Stimulated activated naive CD8-positive, alpha-beta T cell treated with anti-CD3 and anti-CD28 coated beads, Interleukin-15, Interleukin-2, amounts not matched to agents 100 ng/mL and 50 ng/mL, for 24 hours (primary cell): ENCODE data around the gene TYMP.

ENCODE experiments used
- H3K27ac Mint-ChIP-seq: one replicate; pipeline ENCODE4 v1.8.0; 2021; ENCODE audit warnings: mild to moderate bottlenecking, mixed read lengths
- H3K27me3 Mint-ChIP-seq: one replicate; pipeline ENCODE4 v1.8.0; 2021; ENCODE audit warnings: mixed read lengths
- H3K36me3 Mint-ChIP-seq: one replicate; pipeline ENCODE4 v1.8.0; 2021; ENCODE audit warnings: low read depth, mixed read lengths
- H3K4me1 Mint-ChIP-seq: one replicate; pipeline ENCODE4 v1.8.0; 2021; ENCODE audit warnings: low read depth, mixed read lengths
- H3K4me3 Mint-ChIP-seq: one replicate; pipeline ENCODE4 v1.8.0; 2021; ENCODE audit warnings: mild to moderate bottlenecking, mixed read lengths
- H3K9me3 Mint-ChIP-seq: one replicate; pipeline ENCODE4 v1.8.0; 2021; ENCODE audit warnings: mixed read lengths

The TYMP gene

DNA sequence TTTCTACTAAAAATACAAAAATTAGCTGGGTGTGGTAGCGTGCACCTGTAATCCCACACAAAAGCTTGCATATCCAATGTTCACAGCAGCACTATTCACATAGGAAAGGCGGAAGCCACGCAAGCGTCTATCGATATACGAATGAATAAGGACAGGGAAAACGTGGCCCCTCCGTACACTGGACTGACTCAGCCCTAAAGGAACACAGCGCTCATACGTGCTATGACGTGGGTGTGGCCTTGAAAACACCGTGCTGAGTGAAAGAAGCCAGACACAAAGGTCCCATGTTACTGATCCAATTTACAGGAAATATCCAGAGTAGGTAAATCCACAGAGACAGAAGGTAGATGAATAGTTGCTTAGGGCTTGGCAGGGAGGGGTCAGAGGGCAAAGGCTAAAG is 29.4 kb downstream of the TYMP start:
- Mint-ChIP-seq H3K27me3 (no peaks in the 10 kb centered on the region), H3K27ac (no peak overlapping the region), H3K36me3 (no peaks in the 10 kb centered on the region), H3K4me3 (no peak overlapping the region), H3K4me1 (no peaks in the 10 kb centered on the region), H3K9me3 (no peaks in the 10 kb centered on the region)

DNA sequence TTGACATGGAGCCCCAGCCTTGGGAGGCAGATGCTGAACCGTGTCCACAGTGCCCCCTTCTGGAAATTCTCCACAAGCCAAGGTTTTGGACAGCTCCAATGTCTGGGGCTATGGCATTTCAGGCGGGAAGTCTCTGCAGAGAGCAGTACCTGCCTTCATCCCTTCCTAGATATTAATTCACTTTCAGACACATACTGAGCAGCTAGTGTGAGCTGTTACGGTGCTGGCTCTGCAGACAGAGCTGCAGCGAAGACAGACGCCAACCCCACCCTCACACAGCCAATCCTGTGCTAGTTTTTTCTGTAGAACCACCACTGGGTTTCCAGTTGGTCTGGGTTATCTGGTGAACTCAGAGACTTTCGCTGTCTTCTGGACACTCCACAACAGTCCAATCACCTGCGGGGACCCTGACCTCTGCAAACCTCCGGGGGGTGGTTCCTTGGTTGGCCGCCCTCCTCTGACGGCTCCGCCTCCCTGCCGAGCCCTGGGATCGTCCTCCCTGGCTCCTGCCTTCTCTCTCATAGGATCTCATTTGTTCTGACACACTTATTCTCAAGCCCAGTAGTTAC is 31.4 kb downstream of the TYMP start:
- no peaks in the 10 kb centered on the region for H3K36me3 Mint-ChIP-seq
- H3K27me3 Mint-ChIP-seq: no peaks in the 10 kb centered on the region
- no peaks in the 10 kb centered on the region for H3K4me1 Mint-ChIP-seq
- no peaks in the 10 kb centered on the region for H3K9me3 Mint-ChIP-seq
- no peak overlapping the region for H3K4me3 Mint-ChIP-seq
- H3K27ac Mint-ChIP-seq: no peak overlapping the region

DNA sequence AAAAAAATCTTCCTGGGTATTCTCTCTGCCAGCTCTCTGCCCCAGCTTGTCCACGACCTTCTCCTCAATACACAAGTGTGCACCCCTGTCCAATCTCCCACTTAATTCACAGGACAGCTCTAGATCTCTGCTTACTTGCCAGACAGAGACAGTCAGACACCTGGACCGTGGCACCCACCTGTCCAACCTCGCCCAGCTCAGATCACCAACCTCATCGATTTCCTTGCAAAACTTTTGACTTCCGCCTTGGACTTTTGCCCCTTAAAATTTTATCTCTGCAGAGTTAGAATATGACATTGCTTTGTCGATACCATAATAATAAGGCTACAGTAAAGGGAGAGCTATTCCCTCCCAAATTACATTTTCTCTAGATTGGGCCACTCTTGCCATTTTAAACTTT is 32.7 kb downstream of the TYMP start:
- no peaks in the 10 kb centered on the region for H3K4me1 Mint-ChIP-seq

DNA sequence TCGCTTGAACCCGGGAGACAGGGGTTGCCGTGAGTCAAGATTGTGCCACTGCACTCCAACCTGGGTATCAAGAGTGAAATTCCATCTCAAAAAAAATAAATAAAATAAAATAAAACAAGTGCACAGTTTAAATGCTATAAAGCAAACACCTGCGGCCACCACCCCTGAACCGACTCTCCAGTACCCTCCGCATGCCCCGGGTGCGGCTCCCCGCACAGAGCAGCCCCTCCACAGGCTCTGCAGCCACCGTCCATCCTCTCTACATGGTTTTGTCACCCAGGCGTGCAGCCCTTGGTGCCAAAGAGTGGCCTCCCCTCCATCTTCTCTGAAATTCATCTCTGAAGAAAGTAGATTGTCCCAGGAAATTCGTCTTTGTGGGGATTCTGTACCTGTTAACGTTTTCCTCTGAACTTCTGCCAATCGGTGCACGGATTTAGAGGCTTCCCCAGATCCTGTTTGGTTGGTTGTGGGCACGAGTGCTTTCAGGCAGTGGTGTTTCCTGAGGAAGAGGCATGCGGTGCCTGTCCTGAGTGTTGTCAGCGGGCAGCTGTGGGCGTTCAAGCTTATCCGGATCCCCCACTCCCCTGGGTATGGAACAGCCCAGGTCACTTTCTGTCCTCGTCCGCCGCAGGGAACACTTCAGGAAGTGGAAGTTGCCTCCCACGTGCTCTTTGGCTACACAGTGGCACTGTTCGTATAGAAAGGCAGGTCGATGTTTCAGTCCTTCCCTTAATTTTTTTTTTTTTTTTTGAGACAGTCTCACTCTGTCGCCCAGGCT is 39.1 kb downstream of the TYMP start:
- no peaks in the 10 kb centered on the region for H3K9me3 Mint-ChIP-seq
- H3K27ac Mint-ChIP-seq: peak overlapping the region; percentile 78
- H3K4me3 Mint-ChIP-seq: peak overlapping the region; percentile 33
- no peaks in the 10 kb centered on the region for H3K27me3 Mint-ChIP-seq
- H3K36me3 Mint-ChIP-seq: no peaks in the 10 kb centered on the region
- H3K4me1 Mint-ChIP-seq: peaks cover 7% of the 10 kb centered on the region

More for the DNA sequence above, 32.7 kb downstream of the TYMP start:
- no peaks in the 10 kb centered on the region for H3K36me3 Mint-ChIP-seq
- H3K4me3 Mint-ChIP-seq: no peak overlapping the region
- H3K27me3 Mint-ChIP-seq: no peaks in the 10 kb centered on the region
- no peaks in the 10 kb centered on the region for H3K9me3 Mint-ChIP-seq
- no peak overlapping the region for H3K27ac Mint-ChIP-seq

DNA sequence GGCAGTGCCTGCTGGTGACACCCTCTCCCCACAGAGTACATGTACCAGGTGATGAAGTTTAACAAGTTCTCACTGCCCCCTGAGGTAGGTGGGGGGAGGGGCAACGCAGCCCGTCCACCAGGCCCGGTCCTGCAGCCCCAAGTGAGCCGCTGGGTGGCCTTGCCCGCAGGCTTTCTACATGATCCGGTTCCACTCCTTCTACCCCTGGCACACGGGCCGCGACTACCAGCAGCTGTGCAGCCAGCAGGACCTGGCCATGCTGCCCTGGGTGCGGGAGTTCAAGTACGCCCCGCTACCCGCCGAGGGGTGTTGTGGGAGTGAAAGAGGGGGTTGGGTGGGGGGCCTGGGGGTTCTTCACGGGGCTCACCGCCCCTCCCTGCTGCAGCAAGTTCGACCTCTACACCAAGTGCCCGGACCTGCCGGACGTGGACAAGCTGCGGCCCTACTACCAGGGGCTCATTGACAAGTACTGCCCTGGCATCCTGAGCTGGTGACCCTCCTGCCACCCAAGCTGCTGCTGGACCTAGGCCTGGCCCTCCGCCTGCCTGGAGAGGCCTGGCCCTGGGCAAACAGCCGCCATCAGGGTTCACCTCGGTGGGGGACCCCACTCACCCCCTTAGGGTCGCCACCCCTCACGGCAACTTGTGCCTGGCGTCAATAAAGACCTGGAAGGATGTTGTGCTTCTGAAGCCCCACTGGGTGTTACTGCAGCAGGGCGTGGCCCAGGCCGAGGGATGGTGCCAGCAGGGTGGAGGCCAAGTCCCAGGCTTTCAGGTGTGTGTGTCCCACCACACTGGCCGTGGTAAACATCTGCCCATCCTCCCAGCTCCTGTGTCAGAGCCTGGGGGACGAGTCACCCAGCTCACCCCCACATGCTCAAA is 40.2 kb downstream of the TYMP start:
- Mint-ChIP-seq H3K27ac (no peak overlapping the region), H3K4me1 (peaks cover 7% of the 10 kb centered on the region), H3K4me3 (no peak overlapping the region), H3K9me3 (no peaks in the 10 kb centered on the region), H3K36me3 (no peaks in the 10 kb centered on the region), H3K27me3 (no peaks in the 10 kb centered on the region)

DNA sequence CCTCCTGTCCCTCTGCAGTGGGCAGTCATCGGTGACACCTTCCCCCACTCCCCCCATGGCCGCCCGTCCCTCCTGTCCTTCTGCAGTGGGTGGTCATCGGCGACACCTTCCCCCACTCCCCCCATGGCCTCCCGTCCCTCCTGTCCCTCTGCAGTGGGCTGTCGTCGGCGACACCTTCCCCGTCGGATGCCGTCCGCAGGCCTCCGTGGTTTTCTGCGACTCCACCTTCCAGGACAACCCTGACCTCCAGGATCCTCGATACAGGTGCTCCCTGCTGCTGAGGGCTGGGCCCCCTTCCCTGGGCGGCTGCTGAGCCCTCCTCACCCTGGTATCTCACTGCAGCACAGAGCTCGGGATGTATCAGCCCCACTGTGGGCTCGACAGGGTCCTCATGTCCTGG is 40.9 kb downstream of the TYMP start:
- Mint-ChIP-seq H3K27ac (no peak overlapping the region), H3K27me3 (no peaks in the 10 kb centered on the region), H3K9me3 (no peaks in the 10 kb centered on the region), H3K36me3 (no peaks in the 10 kb centered on the region), H3K4me1 (peaks cover 7% of the 10 kb centered on the region), H3K4me3 (no peak overlapping the region)

DNA sequence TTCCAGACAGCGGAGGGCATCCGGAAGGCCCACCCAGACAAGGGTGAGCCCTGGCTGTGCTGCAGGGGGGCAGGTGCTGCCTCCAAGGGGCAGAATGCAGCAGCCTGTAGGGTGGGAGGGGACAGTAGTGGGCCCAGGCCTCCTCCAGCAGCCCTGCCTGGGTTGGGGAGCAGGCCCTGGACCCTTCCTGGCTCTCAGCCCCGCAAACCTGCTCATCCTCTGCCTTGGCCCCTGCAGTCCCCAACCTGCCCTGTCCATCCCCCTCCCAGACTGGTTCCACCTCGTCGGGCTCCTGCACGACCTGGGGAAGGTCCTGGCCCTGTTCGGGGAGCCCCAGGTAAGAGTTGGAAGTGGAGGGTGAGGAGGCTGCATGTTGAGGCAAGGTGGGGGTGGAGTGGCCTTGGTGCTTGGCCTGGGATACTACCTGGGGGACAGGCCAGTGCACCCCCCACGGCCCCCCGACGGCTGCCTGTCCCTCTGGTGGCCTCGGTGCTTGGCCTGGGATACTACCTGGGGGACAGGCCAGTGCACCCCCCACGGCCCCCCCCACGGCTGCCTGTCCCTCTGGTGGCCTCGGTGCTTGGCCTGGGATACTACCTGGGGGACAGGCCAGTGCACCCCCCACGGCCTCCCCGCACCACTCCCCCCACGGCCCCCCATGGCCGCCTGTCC is 41.7 kb downstream of the TYMP start:
- no peaks in the 10 kb centered on the region for H3K36me3 Mint-ChIP-seq
- no peaks in the 10 kb centered on the region for H3K27me3 Mint-ChIP-seq
- H3K4me3 Mint-ChIP-seq: no peak overlapping the region
- no peak overlapping the region for H3K27ac Mint-ChIP-seq
- H3K4me1 Mint-ChIP-seq: peaks cover 7% of the 10 kb centered on the region
- H3K9me3 Mint-ChIP-seq: no peaks in the 10 kb centered on the region

DNA sequence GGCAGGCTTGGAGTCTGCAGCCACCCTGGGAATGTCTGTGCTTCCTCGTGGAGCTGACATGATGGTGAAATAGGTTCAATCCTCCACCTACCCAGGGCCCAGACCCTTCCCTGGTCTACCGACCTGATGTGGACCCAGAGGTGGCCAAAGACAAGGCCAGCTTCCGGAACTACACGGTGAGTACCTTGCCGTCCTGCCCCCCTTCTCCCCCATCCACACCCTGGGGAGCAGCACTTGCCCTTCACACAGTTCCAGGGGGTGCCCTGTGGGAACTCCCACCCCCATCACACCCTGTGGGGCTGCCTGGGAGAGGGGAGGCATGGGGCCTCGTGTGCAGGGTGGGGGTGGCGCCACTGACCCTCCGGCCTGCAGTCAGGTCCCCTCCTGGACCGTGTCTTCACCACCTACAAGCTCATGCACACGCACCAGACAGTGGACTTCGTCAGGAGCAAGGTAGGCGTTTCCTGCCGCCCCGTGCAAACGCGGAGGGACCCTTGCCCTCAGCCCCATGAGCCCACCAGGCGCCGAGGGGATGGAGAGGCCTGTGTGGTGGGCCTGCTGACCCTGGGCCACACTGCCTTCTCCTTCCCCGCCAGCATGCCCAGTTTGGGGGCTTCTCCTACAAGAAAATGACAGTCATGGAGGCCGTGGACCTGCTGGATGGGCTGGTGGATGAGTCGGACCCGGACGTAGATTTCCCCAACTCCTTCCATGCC is 42.4 kb downstream of the TYMP start:
- no peaks in the 10 kb centered on the region for H3K9me3 Mint-ChIP-seq
- H3K27ac Mint-ChIP-seq: no peak overlapping the region
- H3K36me3 Mint-ChIP-seq: no peaks in the 10 kb centered on the region
- H3K4me3 Mint-ChIP-seq: no peak overlapping the region
- no peaks in the 10 kb centered on the region for H3K27me3 Mint-ChIP-seq
- peaks cover 7% of the 10 kb centered on the region for H3K4me1 Mint-ChIP-seq

DNA sequence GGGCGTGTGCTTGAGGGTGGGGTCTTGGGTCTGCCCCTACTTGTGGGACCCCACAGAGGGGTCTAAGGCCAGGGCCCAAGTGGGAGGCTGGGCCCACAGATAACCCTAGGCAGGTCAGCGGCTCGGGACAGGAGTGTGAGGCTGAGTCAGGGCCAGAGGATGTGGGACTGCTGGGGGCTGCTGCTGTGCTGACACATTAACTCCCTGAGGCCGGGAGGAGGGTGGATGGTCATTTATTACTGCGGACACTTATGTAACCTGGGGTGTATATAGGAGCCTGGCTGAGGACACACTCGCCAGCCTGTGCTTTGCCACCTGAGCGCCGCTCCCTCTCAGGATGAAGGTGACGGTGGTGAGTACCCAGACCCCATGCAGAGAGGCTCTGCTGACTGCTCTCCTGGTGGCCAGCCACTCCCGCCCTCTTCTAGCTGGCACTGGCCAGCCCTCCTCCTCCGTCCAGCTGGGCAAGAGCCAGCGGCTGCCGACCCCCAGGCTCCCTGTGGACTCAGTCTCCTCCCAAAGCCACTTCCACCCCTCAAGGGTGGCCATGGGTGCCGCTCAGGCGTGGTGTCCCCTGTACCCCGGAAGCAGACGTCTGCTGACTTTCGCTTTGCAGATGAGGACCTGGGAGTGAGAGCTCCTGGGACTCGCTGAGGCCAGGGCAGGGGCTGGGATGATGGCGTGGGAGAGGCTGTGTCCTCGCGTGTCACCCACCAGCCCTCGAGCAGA is 43.1 kb downstream of the TYMP start, which contains the start of gene MIOX:
Gene MIOX (plus strand): TSS at position 299 of the 729 bp plus-strand sequence. CDS start 39 bp downstream, at position 338.
- no peaks in the 10 kb centered on the region for H3K27me3 Mint-ChIP-seq
- no peaks in the 10 kb centered on the region for H3K9me3 Mint-ChIP-seq
- H3K27ac Mint-ChIP-seq: no peak within 1 kb of the TSS
- H3K36me3 Mint-ChIP-seq: no peaks in the 10 kb centered on the region
- peaks cover 7% of the 10 kb centered on the region for H3K4me1 Mint-ChIP-seq
- H3K4me3 Mint-ChIP-seq: no peak within 1 kb of the TSS

DNA sequence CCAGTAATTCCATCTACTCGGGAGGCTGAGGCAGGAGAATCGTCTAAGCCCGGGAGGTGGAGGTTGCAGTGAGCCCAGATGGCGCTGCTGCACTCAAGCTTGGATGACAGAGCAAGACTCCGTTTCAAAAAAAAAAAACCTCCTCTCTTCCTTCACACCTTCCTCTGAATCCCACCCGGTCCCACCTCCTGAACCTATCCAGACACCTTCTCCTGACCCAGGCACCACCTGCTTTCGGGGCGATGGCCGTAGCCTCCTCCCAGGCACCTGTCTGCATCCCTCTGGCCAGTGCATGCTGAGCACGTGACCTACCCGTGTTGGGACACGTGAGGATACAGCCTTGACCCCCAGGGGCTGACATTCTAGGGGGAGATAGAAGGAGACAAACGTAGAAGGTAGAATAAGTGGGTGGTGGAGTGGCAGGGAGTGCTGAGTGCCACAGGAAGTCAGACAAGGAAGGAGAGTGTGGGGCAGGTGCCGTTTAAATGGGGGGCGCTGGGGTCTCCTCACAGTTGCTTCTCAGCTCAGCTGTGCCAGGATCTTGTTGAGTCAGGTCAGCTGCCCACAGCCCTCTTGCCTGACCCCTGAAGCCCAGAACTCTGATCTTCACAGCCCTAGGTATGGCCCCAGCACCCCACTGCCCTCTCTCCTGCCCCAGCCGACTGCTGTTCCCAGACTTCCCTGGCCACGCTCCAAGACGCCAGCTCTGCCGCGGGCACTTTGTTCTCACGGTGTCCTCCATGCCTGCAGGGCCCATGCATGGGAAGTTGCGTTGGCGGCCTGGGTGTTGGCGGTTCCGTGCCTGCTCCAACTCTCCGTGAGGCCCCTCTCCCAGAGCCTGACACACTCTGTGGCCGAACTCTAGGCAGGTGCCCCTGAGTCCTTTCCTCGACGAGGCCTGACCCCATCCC is 44.3 kb downstream of the TYMP start:
- H3K36me3 Mint-ChIP-seq: no peaks in the 10 kb centered on the region
- H3K4me3 Mint-ChIP-seq: no peak overlapping the region
- H3K27me3 Mint-ChIP-seq: no peaks in the 10 kb centered on the region
- H3K4me1 Mint-ChIP-seq: no peaks in the 10 kb centered on the region
- no peak overlapping the region for H3K27ac Mint-ChIP-seq
- H3K9me3 Mint-ChIP-seq: no peaks in the 10 kb centered on the region

DNA sequence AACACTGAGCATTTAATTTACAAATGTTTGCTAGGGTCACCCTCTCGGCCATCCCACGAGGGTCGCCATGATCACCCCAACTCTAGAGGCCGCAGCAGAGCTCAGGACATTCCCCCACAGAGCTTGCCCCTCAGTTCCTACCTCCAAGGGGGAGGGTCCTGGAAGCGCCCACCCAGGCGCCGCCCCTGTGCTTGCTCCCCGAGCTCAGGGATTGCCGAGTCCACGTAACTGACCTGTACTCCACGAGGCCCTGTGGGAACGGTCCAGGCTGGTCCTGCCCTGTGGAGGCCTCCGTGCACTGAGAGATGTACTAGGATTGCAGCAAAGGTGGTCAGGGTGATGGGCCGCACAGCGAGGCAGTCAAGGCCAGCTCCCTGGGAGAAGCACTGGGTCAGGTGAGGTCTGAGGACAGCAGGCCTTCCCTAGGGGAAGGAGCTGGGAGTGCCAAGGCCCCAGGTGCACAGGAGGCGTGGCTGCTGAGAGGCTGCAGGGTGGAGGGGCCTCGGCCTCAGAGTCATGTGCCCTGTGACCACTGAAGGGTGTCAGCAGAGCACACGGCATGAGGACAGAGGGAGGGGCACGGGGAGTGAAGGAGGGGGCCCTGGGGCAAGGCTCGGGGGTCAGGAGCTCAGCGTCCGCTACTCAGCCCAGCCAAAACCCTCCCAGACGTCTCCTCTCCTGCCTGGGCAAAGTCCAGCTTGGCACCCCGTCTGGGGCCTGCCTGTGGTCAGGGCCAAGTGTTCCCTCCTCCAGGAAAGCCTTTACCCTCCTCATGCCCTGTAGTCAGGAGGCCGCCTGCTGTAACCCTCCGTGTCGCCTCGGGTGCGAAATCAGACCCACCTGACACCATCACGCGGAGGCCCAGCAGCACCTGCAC is 45.6 kb downstream of the TYMP start:
- H3K4me1 Mint-ChIP-seq: peaks cover 4% of the 10 kb centered on the region
- H3K27ac Mint-ChIP-seq: no peak overlapping the region
- no peak overlapping the region for H3K4me3 Mint-ChIP-seq
- peaks cover 10% of the 10 kb centered on the region for H3K27me3 Mint-ChIP-seq
- no peaks in the 10 kb centered on the region for H3K36me3 Mint-ChIP-seq
- H3K9me3 Mint-ChIP-seq: no peaks in the 10 kb centered on the region

DNA sequence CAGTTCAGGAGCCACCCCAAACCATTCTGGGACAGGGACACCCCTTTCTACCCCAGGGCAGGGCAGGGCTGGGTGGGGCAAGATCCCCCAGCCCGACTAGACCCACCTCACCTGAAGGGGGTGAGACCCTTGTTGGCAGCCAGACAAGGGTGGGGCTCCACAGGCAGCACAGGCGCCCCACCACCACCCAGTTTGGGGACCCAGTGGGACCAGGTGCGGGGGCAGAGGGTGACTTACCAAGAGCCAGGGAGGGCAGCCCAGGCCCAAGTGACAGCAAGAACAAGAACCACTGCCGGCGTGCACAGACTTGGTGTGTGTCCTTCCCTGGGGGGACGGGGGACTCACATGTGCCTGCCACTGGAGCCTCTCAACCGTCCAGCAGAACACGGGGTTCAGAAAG is 46.3 kb downstream of the TYMP start:
- no peak overlapping the region for H3K27ac Mint-ChIP-seq
- no peak overlapping the region for H3K4me3 Mint-ChIP-seq
- H3K4me1 Mint-ChIP-seq: peaks cover 4% of the 10 kb centered on the region
- H3K9me3 Mint-ChIP-seq: no peaks in the 10 kb centered on the region
- H3K27me3 Mint-ChIP-seq: peaks cover 10% of the 10 kb centered on the region
- no peaks in the 10 kb centered on the region for H3K36me3 Mint-ChIP-seq
